Common myeloid progenitor, CD34-positive (primary cell): ENCODE results near the gene NDRG2. TPM values are rescaled to one million over a fixed set of nuclear protein-coding genes. Genes with fewer than 3 reads are reported as not detected.

Source experiments
- CTCF ChIA-PET: fragments of 350-600 bp; sonication (Branson Sonifier 250); formaldehyde crosslinking; loops from one replicate; lab custom pipeline; 2021; ENCODE audit warnings: antibody characterized with exemption; lab: Charles Lee
- POLR2A ChIA-PET: fragments of 350-600 bp; sonication (Branson Sonifier 250); formaldehyde crosslinking; loops from one replicate; lab custom pipeline; 2021; ENCODE audit warnings: antibody characterized with exemption; lab: Charles Lee
- DNase-seq, 3 donors: peaks; one replicate each; pipeline versions ENCODE4 v3.0.0 to v3.0.0-alpha.2; 2013
- H3K27ac ChIP-seq, 2 experiments: 1 replicate in 1 of 2; 2 replicates in 1 of 2; pipeline ENCODE4 v1.7.0; 2013; ENCODE audit warnings: inconsistent platforms in 2 of 2, low read length in 2 of 2, mild to moderate bottlenecking in 2 of 2, low read depth in 1 of 2, moderate library complexity in 1 of 2; ENCODE audit not compliant: severe bottlenecking in 2 of 2, insufficient read depth in 1 of 2, poor library complexity in 1 of 2
- H3K27me3 ChIP-seq, 5 experiments: replicated peaks in 2 of 5; 1 replicate in 3 of 5; 2 replicates in 2 of 5; pipeline versions ENCODE4 v1.6.1 to v1.7.0; 2013; ENCODE audit warnings: low read length in 4 of 5, mild to moderate bottlenecking in 2 of 5, moderate library complexity in 2 of 5, inconsistent platforms in 1 of 5; ENCODE audit not compliant: insufficient read depth in 5 of 5, control insufficient read depth in 4 of 5
- H3K36me3 ChIP-seq, 4 experiments: 1 replicate in 2 of 4; 2 replicates in 2 of 4; pipeline versions ENCODE4 v1.6.1 to v1.7.0; 2013; ENCODE audit warnings: low read length in 3 of 4, control low read depth in 1 of 4, mild to moderate bottlenecking in 1 of 4; ENCODE audit not compliant: control insufficient read depth in 4 of 4, insufficient read depth in 4 of 4
- H3K4me1 ChIP-seq, 4 experiments: 1 replicate in 3 of 4; 2 replicates in 1 of 4; pipeline versions ENCODE4 v1.6.1 to v1.7.1; 2013; ENCODE audit warnings: low read length in 3 of 4, mild to moderate bottlenecking in 3 of 4, control low read depth in 1 of 4, inconsistent platforms in 1 of 4, moderate library complexity in 1 of 4; ENCODE audit not compliant: control insufficient read depth in 4 of 4, insufficient read depth in 4 of 4; ENCODE audit errors: control extremely low read depth in 1 of 4
- H3K4me3 ChIP-seq, 7 experiments: 1 replicate in 4 of 7; 2 replicates in 3 of 7; pipeline versions ENCODE4 v1.5.1 to v1.7.0; 2013; ENCODE audit warnings: mild to moderate bottlenecking in 7 of 7, low read length in 6 of 7, moderate library complexity in 6 of 7, inconsistent platforms in 2 of 7, low read depth in 2 of 7, control low read depth in 1 of 7; ENCODE audit not compliant: insufficient read depth in 4 of 7, control insufficient read depth in 1 of 7; ENCODE audit errors: extremely low read depth in 1 of 7
- H3K9me3 ChIP-seq, 5 experiments: 1 replicate in 4 of 5; 2 replicates in 1 of 5; pipeline versions ENCODE4 v1.6.1 to v1.7.1; 2013; ENCODE audit warnings: low read length in 4 of 5, mild to moderate bottlenecking in 2 of 5, inconsistent platforms in 1 of 5, low read depth in 1 of 5, moderate library complexity in 1 of 5; ENCODE audit not compliant: control insufficient read depth in 4 of 5, insufficient read depth in 2 of 5; ENCODE audit errors: control extremely low read depth in 1 of 5
- WGBS: methylation state at CpG from one replicate; pipeline ENCODE4 v1.1.5; 2013; ENCODE audit not compliant: insufficient coverage; 5-methylcytosine and 5-hydroxymethylcytosine counted together
- polyA plus RNA-seq: library from polyadenylated mRNA; unstranded; fragments of 120-200 nt; gene quantifications from one replicate; pipeline ENCODE4 v1.2.1, GENCODE V29; 2013

NDRG2 gene
- polyA plus RNA-seq, result 22.3 TPM

DNA sequence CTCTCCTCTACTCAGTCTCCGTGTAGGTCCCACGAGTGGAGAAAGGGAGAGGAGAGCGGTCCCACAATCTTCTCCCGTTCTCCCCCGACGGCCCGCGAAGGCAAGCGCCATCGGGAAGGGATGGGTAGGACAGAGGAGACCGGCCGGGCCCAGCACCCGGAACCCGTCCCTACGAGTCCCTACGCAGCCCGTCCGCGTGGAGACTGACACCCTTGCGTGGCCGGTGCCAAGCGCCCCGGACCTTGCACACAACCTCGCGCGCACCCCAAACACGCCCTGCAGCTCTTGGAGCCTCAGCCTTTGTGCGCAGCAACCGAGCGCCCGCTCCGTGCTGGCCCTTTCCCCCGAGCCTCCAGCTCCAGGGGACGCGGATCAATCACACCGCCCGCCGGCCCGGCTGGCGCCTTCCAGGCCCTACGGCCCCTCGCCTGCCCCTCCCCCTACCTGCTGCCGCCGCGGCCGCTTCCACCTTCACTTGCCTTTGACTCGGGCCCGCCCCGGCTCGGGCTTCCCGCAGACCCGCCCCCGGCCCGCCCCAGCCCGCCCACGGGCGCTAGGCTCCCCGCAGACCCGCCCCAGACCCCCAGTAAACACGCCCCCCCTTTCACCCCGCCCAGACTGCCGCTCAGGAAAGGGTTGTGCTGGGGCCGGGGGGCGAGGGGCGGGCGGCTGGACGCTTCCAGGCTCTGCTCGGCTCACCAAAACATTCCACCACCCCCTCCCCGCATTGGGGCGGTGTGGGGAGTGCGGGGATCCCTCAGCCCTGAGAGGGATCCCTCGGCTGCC lies at the start of gene NDRG2:
Gene NDRG2 (minus strand): TSS at position 477 of the 786 bp plus-strand sequence. CDS start 1,746 bp downstream, outside the sequence.
- DNase-seq, result peak; percentile 58 to 81 (median 74)
- H3K27me3 ChIP-seq, result peaks cover 0 to 23% (median 6%) of the 10 kb centered on the region in 5 experiments
- peak within 1 kb of the TSS in 1 of 2 experiments; percentile 49 for H3K27ac ChIP-seq
- POLR2A ChIA-PET, result no interaction called here
- 0% methylated on average over 38 of the region's 72 CpGs for WGBS
- H3K36me3 ChIP-seq, result peaks cover 0 to 3% (median 1%) of the 10 kb centered on the region in 4 experiments
- H3K9me3 ChIP-seq, result no peaks in the 10 kb centered on the region
- H3K4me3 ChIP-seq, result peak within 1 kb of the TSS; percentile 51 to 89 (median 62)
- CTCF ChIA-PET, result interaction anchor here (0.6 to 1.0 kb wide), 3 partner anchors 9 to 15 kb away, joined by 3 to 7 read pairs (median 3); no protein-coding TSS in a partner anchor
- peaks cover 3 to 26% (median 12%) of the 10 kb centered on the region in 4 experiments for H3K4me1 ChIP-seq

DNA sequence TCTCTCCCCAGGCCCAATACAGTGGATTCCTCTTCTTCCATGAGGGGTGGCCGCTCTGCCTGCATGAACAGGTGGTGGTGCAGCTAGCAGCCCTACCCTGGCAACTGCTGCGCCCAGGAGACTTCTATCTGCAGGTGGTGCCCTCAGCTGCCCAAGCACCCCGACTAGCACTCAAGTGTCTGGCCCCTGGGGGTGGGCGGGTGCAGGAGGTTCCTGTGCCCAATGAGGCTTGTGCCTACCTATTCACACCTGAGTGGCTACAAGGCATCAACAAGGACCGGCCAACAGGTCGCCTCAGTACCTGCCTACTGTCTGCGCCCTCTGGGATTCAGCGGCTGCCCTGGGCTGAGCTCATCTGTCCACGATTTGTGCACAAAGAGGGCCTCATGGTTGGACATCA lies 49.1 kb upstream of the NDRG2 start:
- CTCF ChIA-PET, result interaction anchor here (0.6 to 6.2 kb wide), 6 partner anchors 12 to 120 kb away, joined by 3 to 135 read pairs (median 50); partner anchors contain the start of gene TMEM253
- H3K36me3 ChIP-seq, result peaks cover 2 to 47% (median 28%) of the 10 kb centered on the region in 4 experiments
- no peak overlapping the region for H3K27ac ChIP-seq
- POLR2A ChIA-PET, result no interaction called here
- no peak overlapping the region for H3K4me3 ChIP-seq
- no peak for DNase-seq
- H3K9me3 ChIP-seq, result no peaks in the 10 kb centered on the region
- H3K27me3 ChIP-seq, result peaks cover 0 to 10% (median 5%) of the 10 kb centered on the region in 5 experiments
- H3K4me1 ChIP-seq, result peaks cover 5 to 39% (median 37%) of the 10 kb centered on the region in 4 experiments
- WGBS, result 97% methylated on average over 8 of the region's 9 CpGs

DNA sequence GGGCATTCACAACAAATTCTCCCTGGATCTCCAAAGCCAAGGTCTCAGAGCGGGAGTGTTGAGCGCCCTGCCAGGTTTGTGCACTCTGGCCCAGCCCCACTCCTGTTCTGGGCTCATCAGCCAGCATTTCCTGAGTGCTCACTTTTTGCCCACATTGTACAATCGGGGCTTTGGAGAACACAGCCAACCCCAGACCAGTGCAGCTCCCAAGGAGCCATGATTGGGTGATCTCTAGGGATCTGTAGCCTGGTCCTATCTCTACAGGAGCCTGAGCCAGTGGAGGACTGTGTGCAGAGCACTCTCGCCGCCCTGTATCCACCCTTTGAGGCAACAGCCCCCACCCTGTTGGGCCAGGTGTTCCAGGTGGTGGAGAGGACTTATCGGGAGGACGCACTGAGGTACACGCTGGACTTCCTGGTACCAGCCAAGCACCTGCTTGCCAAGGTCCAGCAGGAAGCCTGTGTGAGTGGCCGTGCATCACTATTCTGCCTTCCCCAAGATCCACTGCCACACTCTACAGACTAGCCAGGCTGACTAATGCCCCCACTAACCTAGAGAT lies 48.0 kb upstream of the NDRG2 start:
- DNase-seq, result no peak
- POLR2A ChIA-PET, result no interaction called here
- Histone ChIP-seq H3K4me1 (peaks cover 8 to 45% (median 42%) of the 10 kb centered on the region in 4 experiments), H3K4me3 (no peak overlapping the region), H3K9me3 (no peaks in the 10 kb centered on the region), H3K36me3 (peaks cover 2 to 37% (median 21%) of the 10 kb centered on the region in 4 experiments), H3K27me3 (peaks cover 0 to 15% (median 6%) of the 10 kb centered on the region in 5 experiments), H3K27ac (no peak overlapping the region)
- WGBS, result 73% methylated on average over 4 of the region's 9 CpGs
- CTCF ChIA-PET, result interaction anchor here (0.9 to 6.2 kb wide), 5 partner anchors 13 to 58 kb away, joined by 6 to 135 read pairs (median 93); partner anchors contain the start of gene TMEM253

DNA sequence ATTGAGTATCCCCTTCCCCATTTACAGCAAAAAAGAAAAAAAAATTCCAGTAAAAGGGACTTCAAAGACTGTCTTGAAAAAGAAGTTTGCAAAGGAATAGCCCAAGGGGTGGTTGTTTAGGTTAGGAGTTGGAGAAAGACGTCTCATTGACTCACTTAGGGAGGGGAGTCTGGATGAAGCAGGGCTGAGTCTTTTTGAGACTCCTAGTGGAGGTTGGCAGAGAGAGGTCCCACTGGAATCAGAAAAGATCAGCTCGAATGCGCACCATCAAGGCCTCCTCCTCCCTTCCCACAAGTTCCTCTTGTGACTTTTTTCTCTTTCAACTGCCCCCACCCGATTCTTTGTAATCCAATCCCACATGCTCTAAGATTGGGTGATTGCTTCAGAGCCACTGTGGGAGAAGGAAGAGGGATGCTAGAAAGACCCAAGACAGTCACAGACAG lies 47.2 kb upstream of the NDRG2 start:
- peaks cover 0 to 15% (median 6%) of the 10 kb centered on the region in 5 experiments for H3K27me3 ChIP-seq
- H3K9me3 ChIP-seq, result no peaks in the 10 kb centered on the region
- H3K36me3 ChIP-seq, result peaks cover 2 to 32% (median 19%) of the 10 kb centered on the region in 4 experiments
- peak; percentile 25 to 53 (median 49) for DNase-seq
- 0% methylated on average over 1 of the region's 4 CpGs for WGBS
- H3K4me3 ChIP-seq, result peak overlapping the region in 6 of 7 experiments; percentile 53 to 88 (median 75)
- H3K4me1 ChIP-seq, result peaks cover 8 to 45% (median 42%) of the 10 kb centered on the region in 4 experiments
- H3K27ac ChIP-seq, result peak overlapping the region; percentile 25 to 73
- ChIA-PET POLR2A (interaction anchor here (1.0 to 1.1 kb wide), 2 partner anchors 25 to 32 kb away, joined by 3 to 4 read pairs; no protein-coding TSS in a partner anchor), CTCF (interaction anchor here (3.3 to 6.2 kb wide), 4 partner anchors 14 to 57 kb away, joined by 23 to 135 read pairs (median 108); partner anchors contain the start of gene TMEM253)

DNA sequence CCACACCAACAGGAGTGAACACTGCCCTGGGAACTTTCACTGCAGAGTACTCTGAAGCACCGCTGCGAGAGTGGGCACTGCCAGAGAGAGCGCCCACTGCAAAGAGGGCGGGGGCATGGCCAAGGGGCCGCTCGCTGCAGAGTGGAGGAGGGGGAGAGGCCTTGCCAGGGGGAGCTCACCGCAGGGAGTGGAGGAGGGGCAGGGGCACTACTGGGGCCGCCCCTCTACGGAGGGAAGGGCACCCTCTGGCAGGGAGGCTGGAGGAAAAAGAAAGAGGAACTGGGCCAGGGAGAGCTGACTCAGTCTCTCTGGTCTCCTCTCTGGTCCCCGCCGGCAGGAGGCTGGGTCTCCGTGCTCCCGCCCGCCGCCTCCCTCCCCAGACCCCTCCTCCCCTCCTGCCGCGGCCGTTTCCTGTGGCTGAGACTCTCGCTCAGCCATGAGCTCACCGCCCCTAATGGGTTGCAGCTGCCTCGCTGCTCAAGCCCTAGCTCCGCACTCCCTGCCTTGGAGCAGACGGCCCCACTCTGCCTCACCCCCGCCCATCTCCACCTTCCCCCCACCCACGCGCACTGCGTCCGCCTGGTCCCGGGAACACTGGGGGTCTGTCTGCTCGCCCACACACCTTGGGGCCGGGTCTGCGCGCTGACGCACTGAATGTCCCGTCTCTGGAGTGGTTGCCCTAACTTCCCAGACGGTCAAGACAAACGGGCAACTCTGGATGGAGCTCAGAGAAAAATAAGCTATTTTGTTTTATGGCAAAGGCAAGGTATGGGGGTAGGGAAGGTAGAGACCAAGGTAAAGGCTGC lies 46.6 kb upstream of the NDRG2 start:
- DNase-seq, result peak; percentile 86 to 94 (median 91)
- WGBS, result 1% methylated on average over 27 of the region's 37 CpGs
- Histone ChIP-seq H3K9me3 (no peaks in the 10 kb centered on the region), H3K4me1 (peaks cover 8 to 45% (median 42%) of the 10 kb centered on the region in 4 experiments), H3K27me3 (peaks cover 0 to 15% (median 6%) of the 10 kb centered on the region in 5 experiments), H3K27ac (peak overlapping the region; percentile 25 to 73), H3K36me3 (peaks cover 2 to 28% (median 15%) of the 10 kb centered on the region in 4 experiments), H3K4me3 (peak overlapping the region; percentile 34 to 88 (median 73))
- ChIA-PET POLR2A (interaction anchor here (0.7 to 1.9 kb wide), 4 partner anchors 16 to 33 kb away, joined by 3 to 10 read pairs (median 4); no protein-coding TSS in a partner anchor), CTCF (interaction anchor here (0.6 to 6.2 kb wide), 11 partner anchors 8 to 1917 kb away, joined by 3 to 135 read pairs (median 9); partner anchors contain the start of gene TMEM253)
